D721Med (cell line): ENCODE measurements around the gene ZNF484.
"Not testable (repeated sequence)": the region's sequence is repeated elsewhere in the genome, so short reads cannot be mapped to it uniquely, and the experiment has no call there.

Source experiments
- DNase-seq: peaks from one replicate; pipeline ENCODE4 v3.0.0; 2011; ENCODE audit warnings: low spot score; ENCODE audit not compliant: insufficient read length
- FAIRE-seq: peaks from 2 replicates; lab custom pipeline; 2011; peaks lifted over from hg19 to GRCh38; lab: Jason Lieb, UNC
- TF ChIP-seq, protein P1 (sequence below): IDR thresholded peaks from 2 replicates; pipeline ENCODE4 v1.5.1; 2012; ENCODE audit warnings: mild to moderate bottlenecking, control low read depth; ENCODE audit not compliant: insufficient read depth; ENCODE audit errors: missing control alignments

Gene ZNF484

DNA sequence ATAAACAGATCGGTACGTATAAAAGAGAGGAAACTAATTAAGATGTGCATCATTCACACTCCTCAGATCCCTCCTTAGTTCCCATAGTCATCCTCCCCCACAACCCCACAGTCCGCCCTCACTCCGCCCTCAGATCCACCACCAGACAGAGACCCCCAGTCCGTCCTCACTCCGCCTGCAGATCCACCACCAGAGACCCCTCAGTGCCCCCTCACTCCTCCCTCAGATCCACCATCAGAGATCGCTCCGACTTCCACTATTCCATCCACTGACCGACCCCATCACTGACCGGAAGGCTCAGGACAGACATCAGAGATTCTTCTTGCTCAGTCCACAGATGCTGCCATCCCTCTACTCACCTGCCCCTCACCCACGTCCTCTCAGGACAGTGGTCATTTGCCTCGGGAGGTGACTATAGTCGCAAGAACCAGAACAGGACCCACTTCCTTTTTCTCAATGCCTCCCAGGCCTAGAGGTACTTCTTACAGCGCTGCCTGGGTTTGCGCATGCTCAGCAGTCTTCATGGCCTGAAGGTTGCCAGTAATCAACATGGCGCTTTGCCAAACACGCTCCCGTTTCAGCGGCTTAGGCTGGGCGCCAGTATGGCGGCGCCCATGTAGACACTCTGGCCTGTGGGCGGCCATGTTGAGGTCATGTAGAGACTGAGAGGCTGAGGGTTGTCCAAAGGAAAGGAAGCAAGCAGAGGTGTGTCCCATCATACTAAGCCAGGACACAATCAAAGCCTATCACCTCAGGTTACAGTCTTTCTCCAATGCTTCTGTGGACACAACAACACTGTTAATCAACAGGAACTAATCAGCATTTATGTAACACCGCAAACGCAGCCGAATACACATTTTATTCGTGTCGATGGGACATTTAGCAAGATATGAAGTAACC, at the start of gene ZNF484:
TSS of gene ZNF484 (minus strand) at position 508 of the 900 bp plus-strand sequence. CDS start 3,009 bp downstream, outside the sequence.
- TF ChIP-seq, protein P1, sequence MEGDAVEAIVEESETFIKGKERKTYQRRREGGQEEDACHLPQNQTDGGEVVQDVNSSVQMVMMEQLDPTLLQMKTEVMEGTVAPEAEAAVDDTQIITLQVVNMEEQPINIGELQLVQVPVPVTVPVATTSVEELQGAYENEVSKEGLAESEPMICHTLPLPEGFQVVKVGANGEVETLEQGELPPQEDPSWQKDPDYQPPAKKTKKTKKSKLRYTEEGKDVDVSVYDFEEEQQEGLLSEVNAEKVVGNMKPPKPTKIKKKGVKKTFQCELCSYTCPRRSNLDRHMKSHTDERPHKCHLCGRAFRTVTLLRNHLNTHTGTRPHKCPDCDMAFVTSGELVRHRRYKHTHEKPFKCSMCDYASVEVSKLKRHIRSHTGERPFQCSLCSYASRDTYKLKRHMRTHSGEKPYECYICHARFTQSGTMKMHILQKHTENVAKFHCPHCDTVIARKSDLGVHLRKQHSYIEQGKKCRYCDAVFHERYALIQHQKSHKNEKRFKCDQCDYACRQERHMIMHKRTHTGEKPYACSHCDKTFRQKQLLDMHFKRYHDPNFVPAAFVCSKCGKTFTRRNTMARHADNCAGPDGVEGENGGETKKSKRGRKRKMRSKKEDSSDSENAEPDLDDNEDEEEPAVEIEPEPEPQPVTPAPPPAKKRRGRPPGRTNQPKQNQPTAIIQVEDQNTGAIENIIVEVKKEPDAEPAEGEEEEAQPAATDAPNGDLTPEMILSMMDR: no peak
- FAIRE-seq: peak; percentile 80

DNA sequence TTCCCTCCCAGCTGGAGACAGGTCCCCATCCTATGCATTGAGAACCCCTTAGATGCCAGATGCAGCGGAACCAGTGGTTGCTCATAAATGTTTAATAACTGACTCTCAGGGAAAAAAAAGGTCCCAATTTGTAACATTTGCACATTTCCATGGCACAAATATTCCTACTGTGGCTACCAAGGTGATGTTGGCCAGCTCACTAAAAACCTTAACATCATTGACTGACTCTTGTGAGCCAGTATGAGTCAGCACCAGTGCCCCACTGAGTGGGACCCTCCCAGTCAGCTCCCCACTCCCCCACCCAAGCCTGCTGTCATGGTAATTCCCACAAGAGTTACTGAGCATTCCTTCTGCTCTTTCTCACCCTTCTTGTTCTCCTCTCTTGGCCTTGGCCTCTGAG, 42.6 kb upstream of the ZNF484 start:
- DNase-seq: no peak
- TF ChIP-seq, protein P1: no peak
- no peak for FAIRE-seq

More for the DNA sequence above, at the start of gene ZNF484:
- DNase-seq: peak; percentile 49

DNA sequence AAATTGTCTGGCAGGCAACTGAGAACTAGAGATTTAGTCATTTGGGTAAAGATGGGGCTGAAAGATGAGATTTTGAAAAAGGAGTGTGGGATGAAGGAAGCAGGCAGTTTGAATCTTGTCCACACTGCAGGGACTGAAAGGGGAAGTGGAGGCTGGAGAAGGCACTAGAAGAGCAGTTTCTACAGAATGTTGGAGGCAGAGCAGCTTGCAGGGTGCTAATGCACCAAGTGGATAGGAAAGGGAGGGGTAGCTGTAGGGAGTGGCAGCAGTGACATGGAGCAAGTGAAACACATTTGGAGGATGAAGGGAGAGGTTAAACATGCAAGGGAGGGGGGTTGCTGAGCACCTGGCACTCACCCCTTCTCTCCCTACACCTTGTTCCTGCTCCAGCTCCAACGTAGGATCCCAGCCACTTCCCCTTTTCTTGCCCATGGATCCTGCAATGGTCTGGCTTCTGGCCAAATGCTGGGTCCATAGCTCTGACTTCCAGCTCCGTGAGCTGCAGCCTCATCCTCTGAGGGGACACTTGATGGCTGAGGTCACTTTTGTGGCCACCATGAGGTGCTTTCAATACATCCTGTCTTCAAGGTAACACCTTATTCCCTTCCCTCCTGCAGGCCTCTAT, 39.5 kb upstream of the ZNF484 start:
- FAIRE-seq: no peak

DNA sequence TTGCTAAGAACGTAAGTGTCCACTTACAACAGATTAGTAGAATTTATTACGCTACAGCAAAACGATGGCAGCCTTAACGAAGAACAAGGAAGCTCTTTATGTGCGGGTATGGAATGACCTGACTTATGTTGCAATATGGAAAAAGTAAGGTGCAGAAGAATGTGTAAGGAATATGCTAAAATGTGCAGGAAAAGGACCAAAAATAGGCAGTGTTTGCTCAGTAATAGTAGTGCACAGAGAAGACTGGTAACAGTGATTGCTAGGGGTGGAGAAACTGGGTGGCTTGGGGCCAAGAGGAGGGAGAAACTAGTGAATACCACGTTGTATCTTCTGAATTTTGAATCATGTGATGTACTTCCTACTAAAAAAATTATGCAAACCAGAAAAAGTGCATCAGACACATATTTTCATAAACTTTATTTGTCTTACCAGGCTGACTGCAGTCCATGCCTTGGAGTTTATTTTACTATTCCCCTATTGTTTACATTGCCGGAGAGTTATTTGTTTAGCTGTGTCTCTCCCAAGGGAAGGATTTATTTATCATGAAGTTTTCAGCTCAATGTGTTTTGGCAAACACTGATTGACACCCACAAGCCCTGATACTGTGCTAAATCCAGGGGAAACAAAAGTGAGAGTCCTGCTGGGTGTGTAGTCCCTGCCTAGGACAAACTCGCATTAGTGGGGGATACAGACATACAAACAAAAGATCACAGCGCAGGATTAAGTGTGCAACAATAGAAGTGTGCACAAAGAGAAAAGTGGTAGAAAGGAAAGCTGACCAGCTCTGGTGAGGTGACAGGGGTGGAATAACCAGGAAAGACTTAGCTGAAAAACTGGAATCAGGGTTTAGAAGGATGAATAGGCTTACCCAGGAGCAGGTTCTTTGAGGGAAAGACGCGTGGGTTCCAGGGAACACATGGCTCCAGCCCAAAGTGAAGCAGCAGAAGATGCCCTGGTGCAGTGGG, 34.0 kb upstream of the ZNF484 start:
- TF ChIP-seq, protein P1: no peak
- DNase-seq (no peak), FAIRE-seq (no peak)

More for the DNA sequence above, 39.5 kb upstream of the ZNF484 start:
- no peak for DNase-seq
- TF ChIP-seq, protein P1: no peak

DNA sequence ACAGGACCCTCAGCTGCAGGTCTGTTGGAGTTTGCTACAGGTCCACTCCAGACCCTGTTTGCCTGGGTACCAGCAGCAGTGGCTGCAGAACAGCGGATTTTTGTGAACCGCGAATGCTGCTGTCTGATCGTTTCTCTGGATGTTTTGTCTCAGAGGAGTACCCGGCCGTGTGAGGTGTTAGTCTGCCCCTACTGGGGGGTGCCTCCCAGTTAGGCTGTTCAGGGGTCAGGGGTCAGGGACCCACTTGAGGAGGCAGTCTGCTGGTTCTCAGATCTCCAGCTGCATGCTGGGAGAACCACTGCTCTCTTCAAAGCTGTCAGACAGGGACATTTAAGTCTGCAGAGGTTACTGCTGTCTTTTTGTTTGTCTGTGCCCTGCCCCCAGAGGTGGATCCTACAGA, 27.3 kb upstream of the ZNF484 start:
- FAIRE-seq, DNase-seq: not testable (repeated sequence)

DNA sequence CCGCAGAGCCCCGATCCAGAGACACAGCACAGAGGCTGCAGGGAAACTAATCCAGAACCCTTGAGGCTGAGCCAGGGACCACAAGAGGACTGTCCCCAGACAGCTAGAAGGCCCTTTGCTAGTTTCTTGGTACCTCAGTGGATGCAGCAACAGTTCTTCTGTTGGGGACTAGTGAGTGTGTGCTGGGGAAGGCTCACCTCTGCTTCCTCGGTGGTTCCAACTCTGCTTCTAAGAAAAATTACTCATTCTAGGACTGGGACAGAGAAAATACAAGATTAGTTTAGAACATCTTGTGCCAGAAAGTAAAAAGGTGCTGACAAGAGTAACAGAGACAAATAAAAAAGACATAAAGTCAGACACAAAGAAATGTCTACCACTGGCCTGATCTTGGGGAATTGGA, 19.5 kb upstream of the ZNF484 start:
- DNase-seq: no peak
- TF ChIP-seq, protein P1: no peak
- FAIRE-seq: no peak
